ENCODE data around the gene ZNF737. TPM values are rescaled to one million over a fixed set of nuclear protein-coding genes. Genes with fewer than 3 reads are reported as not detected.
A peak's percentile ranks its signal among the peaks of the same experiment; 100 is the strongest.
"Not testable (repeated sequence)": the region's sequence is repeated elsewhere in the genome, so short reads cannot be mapped to it uniquely, and the experiment has no call there.

Gene ZNF737
- total RNA-seq, 2 experiments from 2014 or later, result 14.0 to 16.2 TPM

- CTCF ChIA-PET, result interaction anchor here (0.6 to 1.1 kb wide), 2 partner anchors 15 to 825 kb away, joined by 3 read pairs; no protein-coding TSS in a partner anchor
- no peak for TF ChIP-seq CTCF (IDR thresholded peaks at IDR 0.05)
Observed at GRCh38 chr19:20558571-20558970, 7.0 kb downstream of the ZNF737 start.

GRCh38 chr19:20558011-20558410 is 7.6 kb downstream of the ZNF737 start:
- no peak for TF ChIP-seq CTCF (IDR thresholded peaks at IDR 0.05)
- Mint-ChIP-seq H3K4me3 (no peak overlapping the region), H3K4me1 (ENCODE audit: low read depth) (peaks cover 24% of the 10 kb centered on the region), H3K27me3 (no peaks in the 10 kb centered on the region), H3K9me3 (peaks cover 58% of the 10 kb centered on the region), H3K36me3 (ENCODE audit: low read depth) (peaks cover 90% of the 10 kb centered on the region), H3K27ac (no peak overlapping the region)
- ChIA-PET CTCF (interaction anchor here (0.6 to 1.1 kb wide), 2 partner anchors 15 to 825 kb away, joined by 3 read pairs; no protein-coding TSS in a partner anchor), POLR2A (interaction anchor here (1.2 kb wide), 1 partner anchor 107 kb away, joined by 4 read pairs; no protein-coding TSS in a partner anchor)
- ATAC-seq (no peak), DNase-seq (peak; percentile 22)
- intact Hi-C loops (cut with micrococcal nuclease), result no loop called here

More at GRCh38 chr19:20558571-20558970, 7.0 kb downstream of the ZNF737 start:
- peak; percentile 45 for DNase-seq
- ATAC-seq, result peak; percentile 64
- POLR2A ChIA-PET, result interaction anchor here (1.2 kb wide), 1 partner anchor 107 kb away, joined by 4 read pairs; no protein-coding TSS in a partner anchor
- Mint-ChIP-seq H3K4me1 (ENCODE audit: low read depth) (peaks cover 27% of the 10 kb centered on the region), H3K4me3 (no peak overlapping the region), H3K27ac (peak overlapping the region; percentile 68), H3K9me3 (peaks cover 55% of the 10 kb centered on the region), H3K27me3 (no peaks in the 10 kb centered on the region), H3K36me3 (ENCODE audit: low read depth) (peaks cover 91% of the 10 kb centered on the region)
- intact Hi-C loops (cut with micrococcal nuclease), result no loop called here

- H3K4me1 Mint-ChIP-seq (ENCODE audit: low read depth); H3K4me3 Mint-ChIP-seq; CTCF ChIA-PET; intact Hi-C loops (cut with micrococcal nuclease); DNase-seq; H3K27ac Mint-ChIP-seq; ATAC-seq; H3K27me3 Mint-ChIP-seq: not testable (repeated sequence)
- POLR2A ChIA-PET, result interaction anchor here (0.6 kb wide), 1 partner anchor 325 kb away, joined by 3 read pairs; no protein-coding TSS in a partner anchor
- H3K9me3 Mint-ChIP-seq, result peaks cover 43% of the 10 kb centered on the region
- peaks cover 74% of the 10 kb centered on the region for H3K36me3 Mint-ChIP-seq (ENCODE audit: low read depth)
Observed at GRCh38 chr19:20544667-20545333, 20.8 kb downstream of the ZNF737 start.

GRCh38 chr19:20530303-20530702 is 35.3 kb downstream of the ZNF737 start:
- H3K4me3 Mint-ChIP-seq; CTCF ChIA-PET; ATAC-seq; H3K27me3 Mint-ChIP-seq; intact Hi-C loops (cut with micrococcal nuclease); H3K4me1 Mint-ChIP-seq (ENCODE audit: low read depth); DNase-seq; POLR2A ChIA-PET; H3K27ac Mint-ChIP-seq: not testable (repeated sequence)
- H3K9me3 Mint-ChIP-seq, result peaks cover 35% of the 10 kb centered on the region
- H3K36me3 Mint-ChIP-seq (ENCODE audit: low read depth), result peaks cover 35% of the 10 kb centered on the region

- H3K27ac Mint-ChIP-seq, result no peak overlapping the region
- intact Hi-C loops (cut with micrococcal nuclease), result no loop called here
- no peaks in the 10 kb centered on the region for H3K4me1 Mint-ChIP-seq (ENCODE audit: low read depth)
- ChIA-PET POLR2A (no interaction called here), CTCF (no interaction called here)
- H3K4me3 Mint-ChIP-seq, result no peak overlapping the region
- H3K9me3 Mint-ChIP-seq, result peaks cover 36% of the 10 kb centered on the region
- TF ChIP-seq CTCF (IDR thresholded peaks at IDR 0.05), result no peak
- no peaks in the 10 kb centered on the region for H3K36me3 Mint-ChIP-seq (ENCODE audit: low read depth)
- DNase-seq (peak; percentile 3), ATAC-seq (no peak)
- H3K27me3 Mint-ChIP-seq, result no peaks in the 10 kb centered on the region
Observed at GRCh38 chr19:20513189-20513904, 52.2 kb downstream of the ZNF737 start.

- Mint-ChIP-seq H3K36me3 (ENCODE audit: low read depth) (no peaks in the 10 kb centered on the region), H3K27me3 (no peaks in the 10 kb centered on the region)
Observed at GRCh38 chr19:20503476-20503875, 62.1 kb downstream of the ZNF737 start.

More at GRCh38 chr19:20503476-20503875, 62.1 kb downstream of the ZNF737 start:
- no peak overlapping the region for H3K4me3 Mint-ChIP-seq
- H3K27ac Mint-ChIP-seq, result no peak overlapping the region
- TF ChIP-seq CTCF (IDR thresholded peaks at IDR 0.05), result no peak
- H3K9me3 Mint-ChIP-seq, result peaks cover 49% of the 10 kb centered on the region
- no peaks in the 10 kb centered on the region for H3K4me1 Mint-ChIP-seq (ENCODE audit: low read depth)
- ChIA-PET CTCF (no interaction called here), POLR2A (no interaction called here)
- ATAC-seq (no peak), DNase-seq (no peak)
- intact Hi-C loops (cut with micrococcal nuclease), result no loop called here
